ENCODE data around the gene PSAPL1. TPM values are rescaled to one million over a fixed set of nuclear protein-coding genes. Genes with fewer than 3 reads are reported as not detected.

The PSAPL1 gene
- total RNA-seq, 1 experiment from 2014 or later = not detected

DNA sequence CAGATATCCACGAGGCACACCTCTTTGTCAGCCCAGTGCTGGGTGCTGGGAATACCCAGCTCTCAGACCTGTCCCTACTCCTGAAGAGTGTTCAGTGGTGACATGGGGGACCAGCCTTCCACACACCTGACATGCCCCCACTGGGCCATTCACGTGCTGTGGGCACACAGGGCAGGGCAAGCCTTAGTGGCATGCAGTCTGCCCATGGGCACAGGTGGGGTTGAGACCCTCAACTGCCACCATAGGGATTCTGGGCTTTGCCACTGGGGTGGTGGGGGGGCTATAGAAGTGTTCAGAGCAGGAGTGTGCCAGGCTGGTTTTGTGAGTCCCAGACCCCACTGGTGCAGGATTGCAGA, 16.7 kb upstream of the PSAPL1 start:
- Mint-ChIP-seq H3K4me3 (ENCODE audit: unreplicated experiment) (no peak overlapping the region), H3K4me1 (ENCODE audit: insufficient read depth, unreplicated experiment) (no peaks in the 10 kb centered on the region), H3K9me3 (ENCODE audit: unreplicated experiment) (no peaks in the 10 kb centered on the region), H3K27ac (ENCODE audit: low read depth, unreplicated experiment) (no peak overlapping the region), H3K36me3 (ENCODE audit: insufficient read depth, unreplicated experiment) (no peaks in the 10 kb centered on the region), H3K27me3 (ENCODE audit: insufficient read depth, unreplicated experiment) (no peaks in the 10 kb centered on the region)
- POLR2A ChIA-PET = no interaction called here
- no peak for TF ChIP-seq CTCF (IDR thresholded peaks at IDR 0.05; ENCODE audit: unreplicated experiment)
- intact Hi-C loops (cut with micrococcal nuclease) = no loop called here
- no peak for DNase-seq (ENCODE audit: unreplicated experiment)
- no TSS peak for BruUV-seq (replicated peaks)
- CTCF ChIA-PET = interaction anchor here (0.6 kb wide), 1 partner anchor 42 kb away, joined by 3 read pairs; no protein-coding TSS in a partner anchor

DNA sequence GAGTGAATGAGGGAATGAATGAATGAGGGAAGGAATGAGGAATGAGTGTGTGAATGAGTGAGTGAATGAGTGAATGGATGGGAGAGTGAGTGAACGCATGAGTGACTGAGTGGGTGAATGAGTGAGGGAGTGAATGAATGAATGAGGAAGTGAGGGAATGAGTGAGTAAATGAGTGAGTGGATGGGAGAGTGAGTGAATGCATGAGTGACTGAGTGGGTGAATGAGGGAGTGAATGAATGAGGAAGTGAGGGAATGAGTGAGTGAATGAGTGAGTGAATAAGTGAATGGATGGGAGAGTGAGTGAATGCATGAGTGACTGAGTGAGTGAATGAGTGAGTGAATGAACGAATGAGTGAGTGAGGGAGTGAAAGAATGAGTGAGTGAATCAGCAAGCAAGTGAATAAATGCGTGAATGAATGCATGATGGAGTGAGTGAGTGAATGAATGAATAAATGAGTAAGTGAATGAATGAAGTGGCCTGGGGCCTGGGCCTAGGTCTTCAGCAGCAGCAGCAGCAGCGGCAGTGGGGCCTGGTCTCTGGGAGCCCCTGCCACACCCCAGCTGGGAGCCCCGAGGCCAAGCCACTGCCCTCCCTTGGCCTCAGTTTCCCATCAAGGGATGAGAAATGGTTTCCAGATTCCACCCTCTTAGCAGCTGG, 16.2 kb upstream of the PSAPL1 start:
- Mint-ChIP-seq H3K27me3 (ENCODE audit: insufficient read depth, unreplicated experiment) (no peaks in the 10 kb centered on the region), H3K4me1 (ENCODE audit: insufficient read depth, unreplicated experiment) (no peaks in the 10 kb centered on the region), H3K9me3 (ENCODE audit: unreplicated experiment) (no peaks in the 10 kb centered on the region), H3K27ac (ENCODE audit: low read depth, unreplicated experiment) (no peak overlapping the region), H3K4me3 (ENCODE audit: unreplicated experiment) (no peak overlapping the region), H3K36me3 (ENCODE audit: insufficient read depth, unreplicated experiment) (no peaks in the 10 kb centered on the region)
- TF ChIP-seq CTCF (IDR thresholded peaks at IDR 0.05; ENCODE audit: unreplicated experiment) = no peak
- POLR2A ChIA-PET = no interaction called here
- intact Hi-C loops (cut with micrococcal nuclease) = no loop called here
- no TSS peak for BruUV-seq (replicated peaks)
- DNase-seq (ENCODE audit: unreplicated experiment) = no peak
- CTCF ChIA-PET = interaction anchor here (0.6 kb wide), 1 partner anchor 284 kb away, joined by 3 read pairs; no protein-coding TSS in a partner anchor

GRCh38 chr4:7448036-7448435, 13.3 kb upstream of the PSAPL1 start:
- no peaks in the 10 kb centered on the region for H3K4me1 Mint-ChIP-seq (ENCODE audit: insufficient read depth, unreplicated experiment)
- no TSS peak for BruUV-seq (replicated peaks)
- H3K9me3 Mint-ChIP-seq (ENCODE audit: unreplicated experiment) = no peaks in the 10 kb centered on the region
- POLR2A ChIA-PET = no interaction called here
- H3K36me3 Mint-ChIP-seq (ENCODE audit: insufficient read depth, unreplicated experiment) = no peaks in the 10 kb centered on the region
- CTCF ChIA-PET = no interaction called here
- DNase-seq (ENCODE audit: unreplicated experiment) = no peak
- H3K27ac Mint-ChIP-seq (ENCODE audit: low read depth, unreplicated experiment) = no peak overlapping the region
- TF ChIP-seq CTCF (IDR thresholded peaks at IDR 0.05; ENCODE audit: unreplicated experiment) = no peak
- H3K27me3 Mint-ChIP-seq (ENCODE audit: insufficient read depth, unreplicated experiment) = no peaks in the 10 kb centered on the region
- no peak overlapping the region for H3K4me3 Mint-ChIP-seq (ENCODE audit: unreplicated experiment)
- intact Hi-C loops (cut with micrococcal nuclease) = no loop called here

DNA sequence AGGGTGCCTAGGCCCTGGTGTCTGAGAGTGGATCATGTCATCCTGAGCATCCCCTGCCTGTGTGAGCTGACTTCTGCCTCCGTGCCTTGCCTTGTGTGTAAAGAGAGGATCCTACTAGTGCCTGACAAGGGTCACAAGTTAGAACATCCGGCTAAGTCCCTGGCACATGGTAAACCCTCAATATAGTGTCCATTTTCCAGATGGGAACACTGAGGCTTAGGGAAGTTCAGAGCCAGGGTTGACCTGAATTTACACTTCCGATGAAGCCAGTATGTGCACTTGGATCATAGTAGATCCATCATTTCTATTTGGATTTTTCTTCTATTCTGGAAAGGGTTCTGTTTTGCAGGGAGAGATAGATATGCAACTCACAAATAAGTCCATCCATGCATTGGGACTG, 12.5 kb upstream of the PSAPL1 start:
- intact Hi-C loops (cut with micrococcal nuclease) = no loop called here
- H3K27me3 Mint-ChIP-seq (ENCODE audit: insufficient read depth, unreplicated experiment) = no peaks in the 10 kb centered on the region
- no peaks in the 10 kb centered on the region for H3K4me1 Mint-ChIP-seq (ENCODE audit: insufficient read depth, unreplicated experiment)
- no peaks in the 10 kb centered on the region for H3K36me3 Mint-ChIP-seq (ENCODE audit: insufficient read depth, unreplicated experiment)
- H3K4me3 Mint-ChIP-seq (ENCODE audit: unreplicated experiment) = no peak overlapping the region
- BruUV-seq (replicated peaks) = no TSS peak
- H3K27ac Mint-ChIP-seq (ENCODE audit: low read depth, unreplicated experiment) = no peak overlapping the region
- ChIA-PET CTCF (no interaction called here), POLR2A (no interaction called here)
- TF ChIP-seq CTCF (IDR thresholded peaks at IDR 0.05; ENCODE audit: unreplicated experiment) = no peak
- no peaks in the 10 kb centered on the region for H3K9me3 Mint-ChIP-seq (ENCODE audit: unreplicated experiment)
- DNase-seq (ENCODE audit: unreplicated experiment) = no peak
